HFF-Myc (cell line): Measurements from ENCODE around the gene SEC14L3.

ENCODE experiments used
- DNase-seq: peaks from one replicate; pipeline ENCODE4 v3.0.0-alpha.2; 2011; ENCODE audit warnings: low read depth; ENCODE audit errors: extremely low read depth
- H3K4me3 ChIP-seq: replicated peaks from 2 replicates; pipeline ENCODE4 v1.5.1; 2011; ENCODE audit warnings: low read depth, mild to moderate bottlenecking, control low read depth, low read length
- CTCF ChIP-seq: IDR thresholded peaks from 2 replicates; pipeline ENCODE4 v1.5.1; 2012; ENCODE audit warnings: mild to moderate bottlenecking, low read depth, low read length, control low read depth; ENCODE audit errors: missing control alignments

Gene SEC14L3

DNA sequence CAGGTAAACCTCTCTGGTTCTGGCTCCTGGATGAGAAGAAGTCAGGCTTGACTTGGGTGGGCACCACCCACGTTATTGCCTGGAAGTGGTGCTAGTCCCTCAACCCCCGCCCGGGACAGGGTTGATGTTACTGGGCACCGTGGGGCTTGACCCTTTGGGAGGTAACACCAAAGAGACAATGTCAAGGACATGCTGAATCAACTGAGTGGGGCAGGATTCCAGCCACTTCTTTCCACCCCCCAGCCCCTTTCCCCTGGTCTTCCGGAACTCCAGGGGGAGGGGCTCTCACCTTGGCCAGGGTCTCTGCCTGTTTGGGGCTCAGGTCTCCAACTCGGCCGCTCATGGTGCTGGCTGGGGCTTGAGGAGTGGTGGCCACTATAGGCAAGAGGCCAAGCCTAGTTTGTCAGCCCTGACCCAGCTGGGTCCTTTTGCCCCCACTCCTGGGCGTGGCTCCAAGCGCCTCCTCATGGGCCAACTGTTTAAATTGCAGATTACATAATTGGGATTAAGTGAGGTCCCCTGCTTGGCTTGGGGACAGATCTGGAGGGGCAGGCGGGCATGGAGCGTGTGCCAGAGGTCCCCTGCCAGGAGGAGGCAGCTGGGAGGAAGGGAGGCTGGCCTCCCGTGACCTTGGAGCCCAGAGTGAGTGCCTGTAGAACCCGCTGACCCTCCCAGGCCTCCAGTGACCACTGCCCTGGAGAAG is at the start of gene SEC14L3:
SEC14L3 (minus strand) TSS at position 402 of the 703 bp plus-strand sequence; CDS start at position 343, 59 bp downstream.
- no peak within 1 kb of the TSS for H3K4me3 ChIP-seq
- no peak for DNase-seq
- TF ChIP-seq CTCF: no peak

GRCh38 chr22:30519842-30520425 is 48.1 kb upstream of the SEC14L3 start:
- DNase-seq: no peak
- TF ChIP-seq CTCF: no peak
- H3K4me3 ChIP-seq: no peak overlapping the region

GRCh38 chr22:30516731-30517130 is 44.9 kb upstream of the SEC14L3 start:
- H3K4me3 ChIP-seq: no peak overlapping the region
- TF ChIP-seq CTCF: no peak
- DNase-seq: no peak

GRCh38 chr22:30516273-30516672 is 44.5 kb upstream of the SEC14L3 start:
- no peak for DNase-seq
- no peak overlapping the region for H3K4me3 ChIP-seq
- no peak for TF ChIP-seq CTCF

GRCh38 chr22:30514252-30514651 is 42.4 kb upstream of the SEC14L3 start:
- TF ChIP-seq CTCF: no peak
- H3K4me3 ChIP-seq: no peak overlapping the region
- no peak for DNase-seq

DNA sequence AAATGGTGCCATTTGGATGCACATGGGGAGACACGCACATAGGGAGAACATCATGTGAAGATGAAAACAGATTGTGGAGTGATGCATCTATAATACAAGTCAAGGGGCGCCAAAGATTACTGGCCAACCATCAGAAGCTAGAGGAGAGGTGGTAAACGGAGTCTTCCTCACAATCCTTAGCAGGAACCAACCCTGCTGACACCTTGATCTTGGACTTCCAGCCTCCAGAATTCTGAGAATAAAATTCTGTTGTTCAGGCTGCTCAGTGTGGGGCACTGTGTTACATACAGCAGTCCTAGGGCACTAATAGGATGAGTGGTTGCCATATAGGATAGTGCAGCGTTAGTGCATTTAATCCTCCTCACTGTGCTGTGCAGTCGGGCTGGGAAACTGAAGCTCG is 41.6 kb upstream of the SEC14L3 start:
- no peak for DNase-seq
- H3K4me3 ChIP-seq: no peak overlapping the region
- TF ChIP-seq CTCF: no peak
